Astrocyte (in vitro differentiated cells and primary cell): ENCODE data around the gene ALAD.

Experiments used
- CTCF ChIP-seq: IDR thresholded peaks from 2 replicates; pipeline ENCODE4 v1.5.1; 2011; ENCODE audit warnings: low read depth, mild to moderate bottlenecking, inconsistent platforms, low read length, moderate library complexity; ENCODE audit not compliant: insufficient read depth
- EZH2 ChIP-seq: IDR thresholded peaks from 2 replicates; pipeline ENCODE4 v1.6.1; 2012; ENCODE audit warnings: mild to moderate bottlenecking, low read length, inconsistent platforms; ENCODE audit not compliant: insufficient read depth

- TF ChIP-seq CTCF (no peak), EZH2 (no peak)
Observed at GRCh38 chr9:113341712-113342410, 59.2 kb downstream of the ALAD start.
